Muscle of leg (tissue), 11 donors: ENCODE data around the gene KRT2. TPM values are rescaled to one million over a fixed set of nuclear protein-coding genes. Genes with fewer than 3 reads are reported as not detected.
A peak's percentile ranks its signal among the peaks of the same experiment; 100 is the strongest.

Experiments used
- DNase-seq: peaks from one replicate; pipeline ENCODE4 v3.0.0; 2013
- H3K27ac ChIP-seq: one replicate; pipeline ENCODE4 v1.5.1; 2013; ENCODE audit warnings: mild to moderate bottlenecking, low read length, control low read depth
- H3K27me3 ChIP-seq: one replicate; pipeline ENCODE4 v1.6.1; 2013; ENCODE audit warnings: low read length; ENCODE audit not compliant: control insufficient read depth, insufficient read depth
- H3K36me3 ChIP-seq: one replicate; pipeline ENCODE4 v1.6.1; 2013; ENCODE audit warnings: low read length; ENCODE audit not compliant: control insufficient read depth, insufficient read depth
- H3K4me1 ChIP-seq: one replicate; pipeline ENCODE4 v1.6.1; 2013; ENCODE audit warnings: low read length; ENCODE audit not compliant: control insufficient read depth, insufficient read depth
- H3K4me3 ChIP-seq: one replicate; pipeline ENCODE4 v1.5.1; 2013; ENCODE audit warnings: low read length, control low read depth
- H3K9me3 ChIP-seq: replicated peaks from 2 replicates; pipeline ENCODE4 v1.6.1; 2013; ENCODE audit warnings: low read depth, low read length; ENCODE audit not compliant: control insufficient read depth
- WGBS: methylation state at CpG from one replicate; pipeline ENCODE4 v1.1.5; 2013; ENCODE audit warnings: missing lambda C conversion rate; ENCODE audit not compliant: insufficient coverage; 5-methylcytosine and 5-hydroxymethylcytosine counted together
- polyA plus RNA-seq, 8 donors: library from polyadenylated mRNA; unstranded; fragments of 120-200 nt; gene quantifications; one replicate each; pipeline versions ENCODE4 v1.2.1 to v1.2.3, GENCODE V29; 2013; ENCODE audit warnings: inconsistent platforms in 1 of 8, low replicate concordance in 1 of 8; ENCODE audit not compliant: insufficient read length in 8 of 8, insufficient read depth in 1 of 8
- total RNA-seq: library from RNA; stranded (reverse); fragments of 120-200 nt; gene quantifications from one replicate; pipeline ENCODE4 v1.2.4, GENCODE V29; 2013

KRT2 gene
- total and polyA plus RNA-seq, 9 donors, result 0.11 to 0.18 TPM; not detected in 7

GRCh38 chr12:52686063-52686462, 34.1 kb upstream of the KRT2 start:
- Histone ChIP-seq H3K4me1 (peaks cover 4% of the 10 kb centered on the region), H3K27me3 (peaks cover 25% of the 10 kb centered on the region), H3K36me3 (no peaks in the 10 kb centered on the region), H3K27ac (no peak overlapping the region), H3K9me3 (no peaks in the 10 kb centered on the region), H3K4me3 (no peak overlapping the region)
- 60% methylated on average over 1 of the region's 3 CpGs for WGBS
- DNase-seq, result no peak

- WGBS, result 69% methylated on average over 6 of the region's 6 CpGs
- peaks cover 19% of the 10 kb centered on the region for H3K27me3 ChIP-seq
These were observed 33.4 kb upstream of the KRT2 start for GRCh38 chr12:52685406-52685890.

GRCh38 chr12:52684431-52684830, 32.4 kb upstream of the KRT2 start:
- WGBS, result 25% methylated on average over 2 of the region's 2 CpGs
- no peaks in the 10 kb centered on the region for H3K9me3 ChIP-seq
- DNase-seq, result no peak

More at GRCh38 chr12:52685406-52685890, 33.4 kb upstream of the KRT2 start:
- no peaks in the 10 kb centered on the region for H3K4me1 ChIP-seq
- no peak for DNase-seq
- no peak overlapping the region for H3K4me3 ChIP-seq
- no peaks in the 10 kb centered on the region for H3K36me3 ChIP-seq
- H3K9me3 ChIP-seq, result no peaks in the 10 kb centered on the region
- H3K27ac ChIP-seq, result no peak overlapping the region

GRCh38 chr12:52683575-52684300, 31.7 kb upstream of the KRT2 start:
- Histone ChIP-seq H3K9me3 (no peaks in the 10 kb centered on the region), H3K27me3 (peaks cover 15% of the 10 kb centered on the region)

More at GRCh38 chr12:52684431-52684830, 32.4 kb upstream of the KRT2 start:
- Histone ChIP-seq H3K4me3 (no peak overlapping the region), H3K27me3 (peaks cover 15% of the 10 kb centered on the region), H3K27ac (no peak overlapping the region), H3K36me3 (no peaks in the 10 kb centered on the region), H3K4me1 (no peaks in the 10 kb centered on the region)

GRCh38 chr12:52682938-52683574, 31.0 kb upstream of the KRT2 start:
- WGBS, result 37% methylated on average over 2 of the region's 4 CpGs
- Histone ChIP-seq H3K27ac (no peak overlapping the region), H3K9me3 (no peaks in the 10 kb centered on the region), H3K27me3 (peaks cover 14% of the 10 kb centered on the region), H3K36me3 (no peaks in the 10 kb centered on the region), H3K4me3 (no peak overlapping the region), H3K4me1 (no peaks in the 10 kb centered on the region)
- DNase-seq, result peak; percentile 45

More at GRCh38 chr12:52683575-52684300, 31.7 kb upstream of the KRT2 start:
- DNase-seq, result no peak
- Histone ChIP-seq H3K4me1 (no peaks in the 10 kb centered on the region), H3K36me3 (no peaks in the 10 kb centered on the region), H3K27ac (no peak overlapping the region), H3K4me3 (no peak overlapping the region)
- WGBS, result 87% methylated on average over 9 of the region's 12 CpGs

- no peak overlapping the region for H3K27ac ChIP-seq
- WGBS, result no CpG with 5 or more reads among the region's 2 CpGs
- DNase-seq, result no peak
- peaks cover 11% of the 10 kb centered on the region for H3K27me3 ChIP-seq
- no peaks in the 10 kb centered on the region for H3K9me3 ChIP-seq
- H3K4me1 ChIP-seq, result no peaks in the 10 kb centered on the region
- no peak overlapping the region for H3K4me3 ChIP-seq
- H3K36me3 ChIP-seq, result no peaks in the 10 kb centered on the region
These were observed 30.3 kb upstream of the KRT2 start for GRCh38 chr12:52682381-52682660.

GRCh38 chr12:52681526-52682380, 29.7 kb upstream of the KRT2 start:
- H3K27ac ChIP-seq, result no peak overlapping the region
- no peaks in the 10 kb centered on the region for H3K36me3 ChIP-seq
- WGBS, result 87% methylated on average over 7 of the region's 12 CpGs
- no peak overlapping the region for H3K4me3 ChIP-seq
- DNase-seq, result no peak
- peaks cover 11% of the 10 kb centered on the region for H3K27me3 ChIP-seq
- H3K4me1 ChIP-seq, result no peaks in the 10 kb centered on the region
- H3K9me3 ChIP-seq, result no peaks in the 10 kb centered on the region

GRCh38 chr12:52680363-52680762, 28.4 kb upstream of the KRT2 start, which contains the start of gene KRT1:
KRT1 (minus strand) TSS chr12:52680407; CDS start chr12:52680348, 59 bp downstream.
- H3K27me3 ChIP-seq, result peaks cover 9% of the 10 kb centered on the region
- no CpG with 5 or more reads among the region's 3 CpGs for WGBS

DNA sequence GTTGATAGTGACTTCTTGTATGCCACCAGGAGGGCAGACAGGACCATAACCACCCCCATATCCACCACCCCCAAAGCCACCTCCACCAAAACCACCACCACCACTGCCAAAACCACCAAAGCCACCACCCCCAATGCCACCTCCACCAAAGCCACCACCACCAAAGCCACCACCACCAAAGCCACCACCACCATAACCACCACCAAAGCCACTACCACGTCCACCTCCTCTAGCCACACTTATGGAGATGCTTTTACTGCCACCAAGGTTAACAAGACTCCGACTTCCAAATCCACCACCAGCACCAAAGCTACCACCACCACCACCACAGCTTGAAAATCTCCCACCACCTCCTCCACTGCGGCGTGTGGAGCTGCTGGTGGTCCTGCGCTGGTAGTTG, 27.9 kb upstream of the KRT2 start:
- WGBS, result 80% methylated on average over 2 of the region's 5 CpGs
- no peaks in the 10 kb centered on the region for H3K4me1 ChIP-seq
- no peak overlapping the region for H3K4me3 ChIP-seq
- no peak for DNase-seq
- no peaks in the 10 kb centered on the region for H3K9me3 ChIP-seq
- H3K36me3 ChIP-seq, result no peaks in the 10 kb centered on the region
- no peak overlapping the region for H3K27ac ChIP-seq
- peaks cover 8% of the 10 kb centered on the region for H3K27me3 ChIP-seq

More at GRCh38 chr12:52680363-52680762, 28.4 kb upstream of the KRT2 start, which contains the start of gene KRT1:
- Histone ChIP-seq H3K4me1 (no peaks in the 10 kb centered on the region), H3K36me3 (no peaks in the 10 kb centered on the region), H3K9me3 (no peaks in the 10 kb centered on the region), H3K27ac (no peak within 1 kb of the TSS), H3K4me3 (no peak within 1 kb of the TSS)
- DNase-seq, result no peak

DNA sequence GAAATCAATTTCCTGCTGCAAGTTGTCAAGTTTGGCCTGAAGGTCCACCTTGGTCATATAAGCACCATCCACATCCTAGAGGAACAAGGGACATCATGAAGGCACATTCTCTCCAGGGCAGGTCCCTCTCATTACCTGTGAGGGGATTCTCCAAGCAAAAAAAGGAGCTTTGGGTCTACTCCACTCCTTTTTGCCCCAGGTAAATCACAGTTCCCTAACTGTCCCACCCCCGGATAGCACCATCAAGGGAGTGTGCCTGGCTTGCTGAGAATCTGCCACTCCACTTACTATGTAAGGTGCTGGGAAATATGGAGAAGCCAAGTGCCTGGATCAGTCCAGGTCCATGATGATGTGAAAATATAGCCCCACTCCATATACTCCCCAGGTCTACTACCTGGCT, 25.7 kb upstream of the KRT2 start:
- Histone ChIP-seq H3K4me3 (no peak overlapping the region), H3K9me3 (no peaks in the 10 kb centered on the region), H3K4me1 (no peaks in the 10 kb centered on the region), H3K27me3 (peaks cover 5% of the 10 kb centered on the region), H3K36me3 (no peaks in the 10 kb centered on the region), H3K27ac (no peak overlapping the region)
- no peak for DNase-seq
- no CpG with 5 or more reads among the region's 1 CpG for WGBS
